Smooth muscle cell (in vitro differentiated cells): ENCODE results near the gene HPSE2. TPM values are rescaled to one million over a fixed set of nuclear protein-coding genes. Genes with fewer than 3 reads are reported as not detected.

Source experiments
- DNase-seq: peaks from one replicate; lab custom pipeline; 2025; ENCODE audit not compliant: unreplicated experiment; lab: John Stamatoyannopoulos, UW
- H2AFZ ChIP-seq: fragments of 200-600 bp; sonication (generic); 2 replicates; pipeline ENCODE4 v1.6.0; 2016; ENCODE audit warnings: antibody characterized with exemption, low read depth, mild to moderate bottlenecking
- H3F3A ChIP-seq: fragments of 200-600 bp; sonication (generic); 2 replicates; pipeline ENCODE4 v1.6.0; 2017; ENCODE audit warnings: antibody characterized with exemption, low read depth
- H3K27ac ChIP-seq: fragments of 200-600 bp; sonication (generic); 2 replicates; pipeline ENCODE4 v1.5.1; 2016; ENCODE audit warnings: low read depth, mild to moderate bottlenecking
- H3K27me3 ChIP-seq: fragments of 200-600 bp; sonication (generic); 2 replicates; pipeline ENCODE4 v1.6.1; 2016; ENCODE audit warnings: low read depth, mild to moderate bottlenecking
- H3K36me3 ChIP-seq: fragments of 200-600 bp; sonication (generic); 2 replicates; pipeline ENCODE4 v1.5.1; 2016; ENCODE audit warnings: low read depth
- H3K4me1 ChIP-seq: fragments of 200-600 bp; sonication (generic); 2 replicates; pipeline ENCODE4 v1.5.1; 2016; ENCODE audit warnings: low read depth
- H3K4me2 ChIP-seq: fragments of 200-600 bp; sonication (generic); 2 replicates; pipeline ENCODE4 v1.6.0; 2016; ENCODE audit warnings: mild to moderate bottlenecking
- H3K4me3 ChIP-seq: fragments of 200-600 bp; sonication (generic); 2 replicates; pipeline ENCODE4 v1.5.1; 2016; ENCODE audit warnings: mild to moderate bottlenecking
- H3K79me2 ChIP-seq: fragments of 200-600 bp; sonication (generic); 2 replicates; pipeline ENCODE4 v1.6.0; 2016; ENCODE audit warnings: low read depth, mild to moderate bottlenecking
- H3K9ac ChIP-seq: fragments of 200-600 bp; sonication (generic); 2 replicates; pipeline ENCODE4 v1.6.0; 2016; ENCODE audit warnings: low read depth
- H3K9me3 ChIP-seq: fragments of 200-600 bp; sonication (generic); replicated peaks from 2 replicates; pipeline ENCODE4 v1.5.1; 2016; ENCODE audit warnings: low read depth
- H4K20me1 ChIP-seq: fragments of 200-600 bp; sonication (generic); 2 replicates; pipeline ENCODE4 v1.6.0; 2016; ENCODE audit warnings: low read depth
- CTCF ChIP-seq: fragments of 200-600 bp; sonication (generic); IDR thresholded peaks from 2 replicates; pipeline ENCODE4 v1.5.1; 2017; ENCODE audit warnings: borderline replicate concordance, mild to moderate bottlenecking, antibody characterized with exemption; ENCODE audit not compliant: insufficient read depth, poor library complexity, severe bottlenecking
- WGBS: methylation state at CpG from one replicate; pipeline ENCODE4 v1.1.7; 2016; ENCODE audit warnings: low lambda C conversion rate; 5-methylcytosine and 5-hydroxymethylcytosine counted together
- polyA plus RNA-seq: library from polyadenylated mRNA; unstranded; fragments of >200 nt; fragmentation: Nextera tagmentation; extraction: Ambion mirVana; gene quantifications from 2 replicates; pipeline ENCODE4 v1.2.1, GENCODE V29; 2016
- total RNA-seq: library from RNA; depleted of rRNA; stranded (reverse); fragments of >200 nt; gene quantifications from 2 replicates; pipeline ENCODE4 v1.2.3, GENCODE V29; 2014

Gene HPSE2
- total and polyA plus RNA-seq, 2 experiments from 2014 or later, result 0.13 TPM; not detected in 1

GRCh38 chr10:98951269-98952000, 284.2 kb downstream of the HPSE2 start:
- H3K79me2 ChIP-seq, result no peaks in the 10 kb centered on the region
- no peak overlapping the region for H2AFZ ChIP-seq
- no peaks in the 10 kb centered on the region for H4K20me1 ChIP-seq
- TF ChIP-seq CTCF, result no peak
- DNase-seq, result no peak
- peaks cover 7% of the 10 kb centered on the region for H3K4me1 ChIP-seq
- H3K36me3 ChIP-seq, result no peaks in the 10 kb centered on the region
- no peaks in the 10 kb centered on the region for H3K27me3 ChIP-seq
- H3K4me3 ChIP-seq, result no peak overlapping the region
- WGBS, result 42% methylated on average over 2 of the region's 2 CpGs
- H3K27ac ChIP-seq, result no peak overlapping the region
- peaks cover 9% of the 10 kb centered on the region for H3F3A ChIP-seq
- H3K4me2 ChIP-seq, result peak overlapping the region; percentile 1
- H3K9me3 ChIP-seq, result no peaks in the 10 kb centered on the region
- H3K9ac ChIP-seq, result no peak overlapping the region

- Histone ChIP-seq H3K4me1 (peaks cover 7% of the 10 kb centered on the region), H3K9me3 (no peaks in the 10 kb centered on the region), H2AFZ (no peak overlapping the region), H4K20me1 (no peaks in the 10 kb centered on the region), H3F3A (peaks cover 9% of the 10 kb centered on the region), H3K27ac (peak overlapping the region; percentile 1), H3K27me3 (no peaks in the 10 kb centered on the region), H3K36me3 (no peaks in the 10 kb centered on the region), H3K79me2 (no peaks in the 10 kb centered on the region), H3K9ac (no peak overlapping the region), H3K4me3 (no peak overlapping the region), H3K4me2 (peak overlapping the region; percentile 41)
- WGBS, result 43% methylated on average over 2 of the region's 2 CpGs
- DNase-seq, result no peak
- no peak for TF ChIP-seq CTCF
Observed at GRCh38 chr10:98950106-98950505, 285.5 kb downstream of the HPSE2 start.

GRCh38 chr10:98949306-98949705, 286.3 kb downstream of the HPSE2 start:
- no peak overlapping the region for H3K4me3 ChIP-seq
- peak overlapping the region; percentile 41 for H3K4me2 ChIP-seq
- no peak overlapping the region for H3K9ac ChIP-seq
- DNase-seq, result no peak
- no peaks in the 10 kb centered on the region for H3K9me3 ChIP-seq
- TF ChIP-seq CTCF, result no peak
- H3F3A ChIP-seq, result peaks cover 9% of the 10 kb centered on the region
- no peak overlapping the region for H2AFZ ChIP-seq
- H3K27ac ChIP-seq, result no peak overlapping the region
- no peaks in the 10 kb centered on the region for H4K20me1 ChIP-seq
- H3K27me3 ChIP-seq, result no peaks in the 10 kb centered on the region
- H3K4me1 ChIP-seq, result peaks cover 7% of the 10 kb centered on the region
- no peaks in the 10 kb centered on the region for H3K36me3 ChIP-seq
- H3K79me2 ChIP-seq, result no peaks in the 10 kb centered on the region

- no peak for TF ChIP-seq CTCF
- WGBS, result 73% methylated on average over 1 of the region's 1 CpG
- H3K27ac ChIP-seq, result no peak overlapping the region
Observed at GRCh38 chr10:98943681-98944080, 292.0 kb downstream of the HPSE2 start.

More at GRCh38 chr10:98943681-98944080, 292.0 kb downstream of the HPSE2 start:
- Histone ChIP-seq H3K9me3 (no peaks in the 10 kb centered on the region), H3K79me2 (no peaks in the 10 kb centered on the region), H3K27me3 (no peaks in the 10 kb centered on the region), H3K4me1 (no peaks in the 10 kb centered on the region), H3K4me3 (no peak overlapping the region), H3K36me3 (no peaks in the 10 kb centered on the region), H2AFZ (no peak overlapping the region), H3K4me2 (no peak overlapping the region), H3K9ac (no peak overlapping the region), H4K20me1 (no peaks in the 10 kb centered on the region), H3F3A (no peaks in the 10 kb centered on the region)
- DNase-seq, result no peak
